GM12878 (cell line): ENCODE results near the gene SOX14. TPM values are rescaled to one million over a fixed set of nuclear protein-coding genes. Genes with fewer than 3 reads are reported as not detected.

Experiments used
- ATAC-seq: fragments of 200-7000 bp; cut with Tn5 transposase; 3 replicates; pipeline ENCODE4 v1.9.1; 2020; ENCODE audit warnings: mild to moderate bottlenecking, moderate library complexity
- BruUV-seq: library from RNA; stranded (reverse); fragments of 400-500 nt; replicated peaks from 2 replicates; lab custom pipeline; 2021; lab: Mats Ljungman, UMichigan
- CTCF ChIA-PET: fragments of 300-600 bp; sonication (Branson Sonifier 250); formaldehyde crosslinking; extraction: SDS; loops from one replicate; lab custom pipeline; 2021; ENCODE audit warnings: inconsistent platforms; lab: Yijun Ruan, JAX
- POLR2A ChIA-PET: fragments of 350-600 bp; formaldehyde crosslinking; extraction: SDS; loops from one replicate; lab custom pipeline; 2021; ENCODE audit warnings: inconsistent platforms; lab: Charles Lee
- RAD21 ChIA-PET: fragments of 300-600 bp; sonication (Branson Sonifier 250); formaldehyde crosslinking; loops from one replicate; lab custom pipeline; 2023; ENCODE audit warnings: antibody characterized with exemption; ENCODE audit not compliant: unreplicated experiment; lab: Charles Lee
- SMC1A ChIA-PET: fragments of 300-600 bp; sonication (Branson Sonifier 250); formaldehyde crosslinking; loops from one replicate; lab custom pipeline; 2023; ENCODE audit not compliant: unreplicated experiment, uncharacterized antibody; lab: Charles Lee
- DNase-seq: peaks from one replicate; pipeline ENCODE4 v3.0.0-alpha.2; 2011; ENCODE audit warnings: low read depth, low spot score
- FAIRE-seq: peaks from 3 replicates; lab custom pipeline; 2011; peaks lifted over from hg19 to GRCh38; lab: Jason Lieb, UNC
- H2AFZ ChIP-seq: 2 replicates; pipeline ENCODE4 v1.6.0; 2011; ENCODE audit warnings: low read depth, low read length, control low read depth; ENCODE audit not compliant: control insufficient read depth
- H3K27ac ChIP-seq: 2 replicates; pipeline ENCODE4 v1.5.1; 2011; ENCODE audit warnings: control low read depth; ENCODE audit not compliant: control insufficient read depth, insufficient read depth
- H3K27me3 ChIP-seq, 2 experiments: replicated peaks in 1 of 2; 2 replicates each; pipeline versions ENCODE4 v1.6.0 to v1.6.1; 2011; ENCODE audit warnings: low read length in 1 of 2; ENCODE audit not compliant: control insufficient read depth in 2 of 2, insufficient read depth in 2 of 2
- H3K36me3 ChIP-seq, 2 experiments: 2 replicates each; pipeline ENCODE4 v1.5.1; 2011; ENCODE audit warnings: low read length in 1 of 2; ENCODE audit not compliant: control insufficient read depth in 2 of 2, insufficient read depth in 2 of 2
- H3K4me1 ChIP-seq: 2 replicates; pipeline ENCODE4 v1.6.1; 2011; ENCODE audit warnings: mild to moderate bottlenecking, low read length, moderate library complexity, mixed read lengths; ENCODE audit not compliant: control insufficient read depth, insufficient read depth
- H3K4me2 ChIP-seq: 2 replicates; pipeline ENCODE4 v1.6.0; 2011; ENCODE audit warnings: control low read depth; ENCODE audit not compliant: control insufficient read depth, insufficient read depth
- H3K4me3 ChIP-seq: fragments of 200-600 bp; sonication (generic); 2 replicates; pipeline ENCODE4 v1.5.1; 2016
- H3K79me2 ChIP-seq: 2 replicates; pipeline ENCODE4 v1.6.0; 2011; ENCODE audit warnings: low read length; ENCODE audit not compliant: control insufficient read depth, insufficient read depth
- H3K9ac ChIP-seq: 2 replicates; pipeline ENCODE4 v1.8.0; 2011; ENCODE audit warnings: low read length, control low read depth, mixed read lengths; ENCODE audit not compliant: control insufficient read depth, insufficient read depth
- H3K9me3 ChIP-seq: replicated peaks from 3 replicates; pipeline ENCODE4 v1.5.1; 2011; ENCODE audit warnings: mild to moderate bottlenecking, low read length; ENCODE audit not compliant: control insufficient read depth, insufficient read depth
- H4K20me1 ChIP-seq: 2 replicates; pipeline ENCODE4 v1.6.0; 2011; ENCODE audit not compliant: control insufficient read depth, insufficient read depth
- NRF1 ChIP-seq: conservative IDR thresholded peaks from 2 replicates; pipeline ENCODE4 v1.6.1; 2011; ENCODE audit warnings: mild to moderate bottlenecking, low read depth, low read length, improper control_type of control experiment
- SMC3 ChIP-seq: IDR thresholded peaks from 2 replicates; pipeline ENCODE4 v1.6.1; 2011; ENCODE audit warnings: low read length, improper control_type of control experiment, borderline replicate concordance
- TCF7 ChIP-seq: IDR thresholded peaks from 2 replicates; pipeline ENCODE4 v1.6.1; 2014; ENCODE audit warnings: antibody characterized with exemption, borderline replicate concordance
- ZNF687 ChIP-seq: fragments of 450-650 bp; IDR thresholded peaks from 2 replicates; pipeline ENCODE4 v1.6.1; 2017; ENCODE audit warnings: mild to moderate bottlenecking, moderate library complexity
- ZZZ3 ChIP-seq: IDR thresholded peaks from 2 replicates; pipeline ENCODE4 v1.6.1; 2011; ENCODE audit warnings: low read depth; ENCODE audit not compliant: control insufficient read depth, insufficient read length
- WGBS: methylation state at CpG from one replicate; pipeline ENCODE4 v1.1.6; 2016; ENCODE audit warnings: low lambda C conversion rate; ENCODE audit not compliant: insufficient replicate concordance, insufficient coverage; ENCODE audit errors: missing lambda C conversion rate; 5-methylcytosine and 5-hydroxymethylcytosine counted together
- in situ Hi-C: fragments of 300-500 bp; cut with MboI; formaldehyde crosslinking; loops from 9 replicates; pipeline ENCODE4 v1.14.3; 2018; ENCODE audit warnings: mixed read lengths
- intact Hi-C: fragments of 100-400 bp; cut with micrococcal nuclease; formaldehyde crosslinking; loops from one replicate; pipeline ENCODE4 v1.14.2; 2022; ENCODE audit not compliant: unreplicated experiment
- polyA plus RNA-seq, 11 experiments: library from polyadenylated mRNA; depleted of rRNA in 4 of 11; unstranded in 6 of 11; stranded (reverse) in 5 of 11; fragments of >200 nt; fragmentation: Nextera tagmentation in 4 of 11; fragmentation: Illumina TruSeq in 1 of 11; extraction: Ambion mirVana in 4 of 11; extraction: Trizol in 1 of 11; gene quantifications; 1 replicate in 1 of 11; 2 replicates in 10 of 11; pipeline versions ENCODE4 v1.2.1 to v1.2.3, GENCODE V29; 2011 to 2016; ENCODE audit warnings: inconsistent platforms in 2 of 11, missing spikeins in 2 of 11, low read depth in 1 of 11
- total RNA-seq, 4 experiments: library from RNA; depleted of rRNA in 3 of 4; stranded (reverse); fragments of >200 nt in 3 of 4; fragmentation: Illumina TruSeq in 1 of 4; extraction: Trizol in 1 of 4; gene quantifications; 2 replicates each; pipeline versions ENCODE4 v1.2.1 to v1.2.3, GENCODE V29; 2013 to 2021
- TF ChIP-seq, protein P1 (sequence below): fragments of 450-650 bp; IDR thresholded peaks from 2 replicates; pipeline ENCODE4 v1.6.1; 2016; ENCODE audit warnings: mild to moderate bottlenecking

SOX14 gene
- total and polyA plus RNA-seq, 10 of the 15 experiments (the other 5 are each of a cell fraction or from before 2014, with no cell fraction given) = 0.11 TPM; not detected in 9

- in situ Hi-C loops = loop anchor here (25.0 kb wide), 1 partner anchor 1178 kb away; the partner anchor contains the start of genes FOXL2 and FOXL2NB
Observed at GRCh38 chr3:137759505-137759904, 4.6 kb upstream of the SOX14 start.

More at GRCh38 chr3:137759505-137759904, 4.6 kb upstream of the SOX14 start:
- Histone ChIP-seq H3K27me3 (peaks cover 7 to 8% of the 10 kb centered on the region in 2 experiments; a peak in 3 of 4 replicates), H3K9ac (no peak overlapping the region), H3K4me2 (no peak overlapping the region), H3K4me3 (no peak overlapping the region), H3K9me3 (no peaks in the 10 kb centered on the region), H2AFZ (no peak overlapping the region), H4K20me1 (no peaks in the 10 kb centered on the region), H3K27ac (no peak overlapping the region), H3K36me3 (no peaks in the 10 kb centered on the region), H3K79me2 (no peaks in the 10 kb centered on the region), H3K4me1 (no peaks in the 10 kb centered on the region)
- whole genome bisulfite sequencing = 30% methylated on average over 8 of the region's 8 CpGs
- BruUV-seq = no TSS peak
- SMC1A ChIA-PET = no interaction called here
- intact Hi-C loops = no loop called here
- ATAC-seq (no peak), DNase-seq (no peak), FAIRE-seq (no peak)
- RAD21 ChIA-PET = no interaction called here
- CTCF ChIA-PET = interaction anchor here (0.8 kb wide), 1 partner anchor 48 kb away, joined by 3 read pairs; no protein-coding TSS in a partner anchor
- POLR2A ChIA-PET = no interaction called here
- TF ChIP-seq SMC3 = no peak
- TF ChIP-seq ZNF687 = no peak
- no peak for TF ChIP-seq ZZZ3
- TF ChIP-seq, protein P1, sequence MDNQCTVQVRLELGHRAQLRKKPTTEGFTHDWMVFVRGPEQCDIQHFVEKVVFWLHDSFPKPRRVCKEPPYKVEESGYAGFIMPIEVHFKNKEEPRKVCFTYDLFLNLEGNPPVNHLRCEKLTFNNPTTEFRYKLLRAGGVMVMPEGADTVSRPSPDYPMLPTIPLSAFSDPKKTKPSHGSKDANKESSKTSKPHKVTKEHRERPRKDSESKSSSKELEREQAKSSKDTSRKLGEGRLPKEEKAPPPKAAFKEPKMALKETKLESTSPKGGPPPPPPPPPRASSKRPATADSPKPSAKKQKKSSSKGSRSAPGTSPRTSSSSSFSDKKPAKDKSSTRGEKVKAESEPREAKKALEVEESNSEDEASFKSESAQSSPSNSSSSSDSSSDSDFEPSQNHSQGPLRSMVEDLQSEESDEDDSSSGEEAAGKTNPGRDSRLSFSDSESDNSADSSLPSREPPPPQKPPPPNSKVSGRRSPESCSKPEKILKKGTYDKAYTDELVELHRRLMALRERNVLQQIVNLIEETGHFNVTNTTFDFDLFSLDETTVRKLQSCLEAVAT = no peak
- no peak for TF ChIP-seq TCF7
- no peak for TF ChIP-seq NRF1
